GM12878 (cell line): ENCODE measurements around the gene LTB4R2. TPM values are rescaled to one million over a fixed set of nuclear protein-coding genes. Genes with fewer than 3 reads are reported as not detected.

Experiments used
- ATAC-seq: fragments of 200-7000 bp; cut with Tn5 transposase; 3 replicates; pipeline ENCODE4 v1.9.1; 2020; ENCODE audit warnings: mild to moderate bottlenecking, moderate library complexity
- BruUV-seq: library from RNA; stranded (reverse); fragments of 400-500 nt; replicated peaks from 2 replicates; lab custom pipeline; 2021; lab: Mats Ljungman, UMichigan
- CTCF ChIA-PET: fragments of 300-600 bp; sonication (Branson Sonifier 250); formaldehyde crosslinking; extraction: SDS; loops from one replicate; lab custom pipeline; 2021; ENCODE audit warnings: inconsistent platforms; lab: Yijun Ruan, JAX
- POLR2A ChIA-PET: fragments of 350-600 bp; formaldehyde crosslinking; extraction: SDS; loops from one replicate; lab custom pipeline; 2021; ENCODE audit warnings: inconsistent platforms; lab: Charles Lee
- RAD21 ChIA-PET: fragments of 300-600 bp; sonication (Branson Sonifier 250); formaldehyde crosslinking; loops from one replicate; lab custom pipeline; 2023; ENCODE audit warnings: antibody characterized with exemption; ENCODE audit not compliant: unreplicated experiment; lab: Charles Lee
- SMC1A ChIA-PET: fragments of 300-600 bp; sonication (Branson Sonifier 250); formaldehyde crosslinking; loops from one replicate; lab custom pipeline; 2023; ENCODE audit not compliant: unreplicated experiment, uncharacterized antibody; lab: Charles Lee
- DNase-seq: peaks from one replicate; pipeline ENCODE4 v3.0.0-alpha.2; 2011; ENCODE audit warnings: low read depth, low spot score
- FAIRE-seq: peaks from 3 replicates; lab custom pipeline; 2011; peaks lifted over from hg19 to GRCh38; lab: Jason Lieb, UNC
- H2AFZ ChIP-seq: 2 replicates; pipeline ENCODE4 v1.6.0; 2011; ENCODE audit warnings: low read depth, low read length, control low read depth; ENCODE audit not compliant: control insufficient read depth
- H3K27ac ChIP-seq: 2 replicates; pipeline ENCODE4 v1.5.1; 2011; ENCODE audit warnings: control low read depth; ENCODE audit not compliant: control insufficient read depth, insufficient read depth
- H3K27me3 ChIP-seq, 2 experiments: replicated peaks in 1 of 2; 2 replicates each; pipeline versions ENCODE4 v1.6.0 to v1.6.1; 2011; ENCODE audit warnings: low read length in 1 of 2; ENCODE audit not compliant: control insufficient read depth in 2 of 2, insufficient read depth in 2 of 2
- H3K36me3 ChIP-seq, 2 experiments: 2 replicates each; pipeline ENCODE4 v1.5.1; 2011; ENCODE audit warnings: low read length in 1 of 2; ENCODE audit not compliant: control insufficient read depth in 2 of 2, insufficient read depth in 2 of 2
- H3K4me1 ChIP-seq: 2 replicates; pipeline ENCODE4 v1.6.1; 2011; ENCODE audit warnings: mild to moderate bottlenecking, low read length, moderate library complexity, mixed read lengths; ENCODE audit not compliant: control insufficient read depth, insufficient read depth
- H3K4me2 ChIP-seq: 2 replicates; pipeline ENCODE4 v1.6.0; 2011; ENCODE audit warnings: control low read depth; ENCODE audit not compliant: control insufficient read depth, insufficient read depth
- H3K4me3 ChIP-seq: fragments of 200-600 bp; sonication (generic); 2 replicates; pipeline ENCODE4 v1.5.1; 2016
- H3K79me2 ChIP-seq: 2 replicates; pipeline ENCODE4 v1.6.0; 2011; ENCODE audit warnings: low read length; ENCODE audit not compliant: control insufficient read depth, insufficient read depth
- H3K9ac ChIP-seq: 2 replicates; pipeline ENCODE4 v1.8.0; 2011; ENCODE audit warnings: low read length, control low read depth, mixed read lengths; ENCODE audit not compliant: control insufficient read depth, insufficient read depth
- H3K9me3 ChIP-seq: replicated peaks from 3 replicates; pipeline ENCODE4 v1.5.1; 2011; ENCODE audit warnings: mild to moderate bottlenecking, low read length; ENCODE audit not compliant: control insufficient read depth, insufficient read depth
- H4K20me1 ChIP-seq: 2 replicates; pipeline ENCODE4 v1.6.0; 2011; ENCODE audit not compliant: control insufficient read depth, insufficient read depth
- ATF7 ChIP-seq: fragments of 450-650 bp; IDR thresholded peaks from 2 replicates; pipeline ENCODE4 v1.6.1; 2016; ENCODE audit warnings: low read depth, mild to moderate bottlenecking
- BRCA1 ChIP-seq: IDR thresholded peaks from 2 replicates; pipeline ENCODE4 v1.6.1; 2011; ENCODE audit warnings: low read depth, low read length, improper control_type of control experiment
- CEBPB ChIP-seq, 2 experiments: fragments of 150-350 bp in 1 of 2; IDR thresholded peaks; 2 replicates each; pipeline ENCODE4 v1.6.1; 2012 to 2014; ENCODE audit warnings: low read depth in 2 of 2, low read length in 2 of 2, borderline replicate concordance in 1 of 2, inconsistent platforms in 1 of 2
- CHD1 ChIP-seq: IDR thresholded peaks from 2 replicates; pipeline ENCODE4 v1.6.1; 2012; ENCODE audit warnings: low read depth, low read length, improper control_type of control experiment
- CHD4 ChIP-seq: fragments of 200-600 bp; sonication (generic); IDR thresholded peaks from 2 replicates; pipeline ENCODE4 v1.6.1; 2016; ENCODE audit warnings: mild to moderate bottlenecking
- CREM ChIP-seq: IDR thresholded peaks from 2 replicates; pipeline ENCODE4 v1.6.1; 2014; ENCODE audit warnings: antibody characterized with exemption, low read depth
- CTCF ChIP-seq, 3 experiments: IDR thresholded peaks in 2 of 3; conservative IDR thresholded peaks in 1 of 3; 2 replicates each; pipeline ENCODE4 v1.5.1; 2011; ENCODE audit warnings: low read depth in 3 of 3, low read length in 3 of 3, mild to moderate bottlenecking in 3 of 3, control low read depth in 2 of 3, moderate library complexity in 2 of 3, inconsistent platforms in 1 of 3, mixed read lengths in 1 of 3; ENCODE audit not compliant: control insufficient read depth in 2 of 3, insufficient read depth in 1 of 3; ENCODE audit errors: extremely low read depth in 1 of 3
- DPF2 ChIP-seq: fragments of 450-650 bp; IDR thresholded peaks from 2 replicates; pipeline ENCODE4 v1.6.1; 2017; ENCODE audit warnings: mild to moderate bottlenecking
- E2F4 ChIP-seq: IDR thresholded peaks from 2 replicates; pipeline ENCODE4 v1.6.1; 2012; ENCODE audit warnings: low read depth, low read length, improper control_type of control experiment
- ELK1 ChIP-seq: IDR thresholded peaks from 2 replicates; pipeline ENCODE4 v1.6.1; 2012; ENCODE audit warnings: low read depth, low read length, improper control_type of control experiment
- EZH2 ChIP-seq: IDR thresholded peaks from 2 replicates; pipeline ENCODE4 v1.6.1; 2012; ENCODE audit warnings: low read depth, mild to moderate bottlenecking, control low read depth, inconsistent platforms, low read length, borderline replicate concordance; ENCODE audit not compliant: control insufficient read depth
- HCFC1 ChIP-seq: fragments of 150-350 bp; IDR thresholded peaks from 2 replicates; pipeline ENCODE4 v1.6.1; 2014; ENCODE audit warnings: low read length
- JUND ChIP-seq: IDR thresholded peaks from 2 replicates; pipeline ENCODE4 v1.6.1; 2012; ENCODE audit warnings: low read depth, mild to moderate bottlenecking, low read length, improper control_type of control experiment, moderate library complexity
- MAX ChIP-seq: IDR thresholded peaks from 2 replicates; pipeline ENCODE4 v1.6.1; 2012; ENCODE audit warnings: low read depth, low read length, improper control_type of control experiment
- NFXL1 ChIP-seq: fragments of 450-650 bp; IDR thresholded peaks from 2 replicates; pipeline ENCODE4 v1.6.1; 2017; ENCODE audit warnings: antibody characterized with exemption, mild to moderate bottlenecking, borderline replicate concordance
- NFYA ChIP-seq: IDR thresholded peaks from 2 replicates; pipeline ENCODE4 v1.6.1; 2011; ENCODE audit warnings: low read depth, mild to moderate bottlenecking, low read length, improper control_type of control experiment, borderline replicate concordance
- NR2C1 ChIP-seq: fragments of 450-650 bp; IDR thresholded peaks from 2 replicates; pipeline ENCODE4 v1.6.1; 2017; ENCODE audit warnings: antibody characterized with exemption, mild to moderate bottlenecking, moderate library complexity
- SPI1 ChIP-seq: IDR thresholded peaks from 2 replicates; pipeline ENCODE4 v1.6.1; 2011; ENCODE audit warnings: low read depth, mild to moderate bottlenecking, low read length, moderate library complexity, borderline replicate concordance; ENCODE audit not compliant: insufficient read depth
- TCF3 ChIP-seq: IDR thresholded peaks from 2 replicates; pipeline ENCODE4 v1.6.1; 2012; ENCODE audit warnings: low read depth, mild to moderate bottlenecking, low read length, borderline replicate concordance; ENCODE audit not compliant: insufficient read depth
- ZNF24 ChIP-seq: fragments of 450-650 bp; IDR thresholded peaks from 2 replicates; pipeline ENCODE4 v1.6.1; 2017; ENCODE audit warnings: antibody characterized with exemption, mild to moderate bottlenecking
- WGBS: methylation state at CpG from one replicate; pipeline ENCODE4 v1.1.6; 2016; ENCODE audit warnings: low lambda C conversion rate; ENCODE audit not compliant: insufficient replicate concordance, insufficient coverage; ENCODE audit errors: missing lambda C conversion rate; 5-methylcytosine and 5-hydroxymethylcytosine counted together
- in situ Hi-C: fragments of 300-500 bp; cut with MboI; formaldehyde crosslinking; loops from 9 replicates; pipeline ENCODE4 v1.14.3; 2018; ENCODE audit warnings: mixed read lengths
- intact Hi-C: fragments of 100-400 bp; cut with micrococcal nuclease; formaldehyde crosslinking; loops from one replicate; pipeline ENCODE4 v1.14.2; 2022; ENCODE audit not compliant: unreplicated experiment
- polyA plus RNA-seq, 11 experiments: library from polyadenylated mRNA; depleted of rRNA in 4 of 11; unstranded in 6 of 11; stranded (reverse) in 5 of 11; fragments of >200 nt; fragmentation: Nextera tagmentation in 4 of 11; fragmentation: Illumina TruSeq in 1 of 11; extraction: Ambion mirVana in 4 of 11; extraction: Trizol in 1 of 11; gene quantifications; 1 replicate in 1 of 11; 2 replicates in 10 of 11; pipeline versions ENCODE4 v1.2.1 to v1.2.3, GENCODE V29; 2011 to 2016; ENCODE audit warnings: inconsistent platforms in 2 of 11, missing spikeins in 2 of 11, low read depth in 1 of 11
- total RNA-seq, 4 experiments: library from RNA; depleted of rRNA in 3 of 4; stranded (reverse); fragments of >200 nt in 3 of 4; fragmentation: Illumina TruSeq in 1 of 4; extraction: Trizol in 1 of 4; gene quantifications; 2 replicates each; pipeline versions ENCODE4 v1.2.1 to v1.2.3, GENCODE V29; 2013 to 2021

The LTB4R2 gene
- total and polyA plus RNA-seq, 10 of the 15 experiments (the other 5 are each of a cell fraction or from before 2014, with no cell fraction given): 0.06 to 16.0 (median 2.6) TPM

- FAIRE-seq (no peak), ATAC-seq (no peak)
- CTCF ChIA-PET: no interaction called here
- Histone ChIP-seq H3K9ac (no peak overlapping the region), H4K20me1 (no peaks in the 10 kb centered on the region), H3K27me3 (no peaks in the 10 kb centered on the region), H3K79me2 (no peaks in the 10 kb centered on the region), H3K4me2 (no peak overlapping the region), H3K4me1 (peaks cover 11% of the 10 kb centered on the region), H3K9me3 (no peaks in the 10 kb centered on the region), H2AFZ (no peak overlapping the region), H3K4me3 (no peak overlapping the region)
- in situ Hi-C loops: no loop called here
- POLR2A ChIA-PET: interaction anchor here (0.8 to 1.3 kb wide), 3 partner anchors 10 to 45 kb away, joined by 3 read pairs; partner anchors contain the start of gene TINF2
- WGBS: 84% methylated on average over 5 of the region's 5 CpGs
- RAD21 ChIA-PET: no interaction called here
- BruUV-seq: no TSS peak
- intact Hi-C loops: no loop called here
- TF ChIP-seq TCF3 (no peak), MAX (no peak), EZH2 (no peak), BRCA1 (no peak), CTCF (IDR thresholded peaks at IDR 0.05 in 2 of 3, conservative IDR thresholded peaks at IDR 0.05 in 1 of 3; ENCODE audit: control insufficient read depth in 2 of 3, extremely low read depth in 1 of 3, insufficient read depth in 1 of 3, low read depth in 3 of 3, low read length in 3 of 3) (no peak), JUND (no peak), CEBPB (IDR thresholded peaks at IDR 0.05; ENCODE audit: borderline replicate concordance in 1 of 2, low read depth in 2 of 2, low read length in 2 of 2) (no peak), NFYA (no peak), NR2C1 (no peak), HCFC1 (no peak), CHD4 (no peak), E2F4 (no peak), ATF7 (no peak), DPF2 (no peak), ZNF24 (no peak), SPI1 (no peak), ELK1 (no peak), CREM (no peak), CHD1 (no peak), NFXL1 (no peak)
- TF ChIP-seq, all 136 proteins: peak for 0
- Histone ChIP-seq H3K36me3 (peaks cover 8 to 11% of the 10 kb centered on the region in 2 experiments), H3K27ac (no peak overlapping the region)
- SMC1A ChIA-PET: interaction anchor here (1.2 kb wide), 1 partner anchor 10 kb away, joined by 4 read pairs; no protein-coding TSS in a partner anchor
- DNase-seq: no peak
Measured at GRCh38 chr14:24286996-24287395, 22.9 kb upstream of the LTB4R2 start.
